GM10266 (cell line): Measurements from ENCODE around the gene NEUROD2.
A peak's percentile ranks its signal among the peaks of the same experiment; 100 is the strongest.

Experiments used
- DNase-seq: peaks from one replicate; pipeline ENCODE4 v3.0.0; 2012; ENCODE audit errors: extremely low spot score
- TF ChIP-seq, protein P1 (sequence below): IDR thresholded peaks from 2 replicates; pipeline ENCODE4 v1.5.1; 2012; ENCODE audit warnings: mild to moderate bottlenecking, low read depth; ENCODE audit not compliant: control insufficient read depth, insufficient read depth; ENCODE audit errors: missing control alignments

The NEUROD2 gene

DNA sequence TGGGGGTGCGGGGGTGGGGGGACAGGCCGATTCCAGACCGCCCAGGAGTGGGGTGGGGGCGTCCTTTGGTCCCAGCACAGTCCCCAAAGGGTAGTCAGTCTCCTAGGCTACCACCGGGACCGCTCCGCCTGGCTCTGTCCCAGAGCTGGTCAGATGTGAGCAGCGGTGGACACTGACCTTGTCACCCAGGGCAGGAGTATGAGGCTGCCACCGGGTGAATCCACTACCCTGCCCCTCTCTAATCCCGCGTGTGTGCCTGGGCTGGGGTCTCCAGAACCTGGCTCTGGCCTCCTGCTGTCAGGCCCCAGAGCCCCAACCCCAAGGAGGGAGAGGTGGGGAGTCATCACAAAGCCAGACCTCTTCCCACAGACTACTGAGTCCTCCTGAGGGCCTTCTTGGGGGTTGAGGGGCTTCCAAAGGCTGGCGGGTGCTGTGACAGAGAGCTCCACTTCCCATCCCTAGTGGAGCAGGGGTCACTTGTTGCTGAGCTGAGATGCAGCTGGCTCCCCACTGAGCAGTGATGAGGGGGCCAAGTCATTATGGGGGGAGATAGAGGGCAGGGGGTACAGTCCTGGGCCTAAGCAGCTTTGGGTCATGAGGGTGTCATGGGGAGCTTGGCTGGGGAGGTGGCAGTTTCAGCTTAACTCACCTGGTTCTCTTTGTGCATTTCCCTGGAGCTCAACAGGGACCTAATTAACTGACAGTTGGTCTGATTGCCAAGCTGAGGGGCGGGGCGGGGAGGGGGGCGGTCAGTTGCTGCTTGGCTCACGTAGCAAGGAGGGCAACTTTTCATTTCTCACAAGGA is 20.2 kb upstream of the NEUROD2 start:
- no peak for DNase-seq
- TF ChIP-seq, protein P1, sequence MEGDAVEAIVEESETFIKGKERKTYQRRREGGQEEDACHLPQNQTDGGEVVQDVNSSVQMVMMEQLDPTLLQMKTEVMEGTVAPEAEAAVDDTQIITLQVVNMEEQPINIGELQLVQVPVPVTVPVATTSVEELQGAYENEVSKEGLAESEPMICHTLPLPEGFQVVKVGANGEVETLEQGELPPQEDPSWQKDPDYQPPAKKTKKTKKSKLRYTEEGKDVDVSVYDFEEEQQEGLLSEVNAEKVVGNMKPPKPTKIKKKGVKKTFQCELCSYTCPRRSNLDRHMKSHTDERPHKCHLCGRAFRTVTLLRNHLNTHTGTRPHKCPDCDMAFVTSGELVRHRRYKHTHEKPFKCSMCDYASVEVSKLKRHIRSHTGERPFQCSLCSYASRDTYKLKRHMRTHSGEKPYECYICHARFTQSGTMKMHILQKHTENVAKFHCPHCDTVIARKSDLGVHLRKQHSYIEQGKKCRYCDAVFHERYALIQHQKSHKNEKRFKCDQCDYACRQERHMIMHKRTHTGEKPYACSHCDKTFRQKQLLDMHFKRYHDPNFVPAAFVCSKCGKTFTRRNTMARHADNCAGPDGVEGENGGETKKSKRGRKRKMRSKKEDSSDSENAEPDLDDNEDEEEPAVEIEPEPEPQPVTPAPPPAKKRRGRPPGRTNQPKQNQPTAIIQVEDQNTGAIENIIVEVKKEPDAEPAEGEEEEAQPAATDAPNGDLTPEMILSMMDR = no peak

DNA sequence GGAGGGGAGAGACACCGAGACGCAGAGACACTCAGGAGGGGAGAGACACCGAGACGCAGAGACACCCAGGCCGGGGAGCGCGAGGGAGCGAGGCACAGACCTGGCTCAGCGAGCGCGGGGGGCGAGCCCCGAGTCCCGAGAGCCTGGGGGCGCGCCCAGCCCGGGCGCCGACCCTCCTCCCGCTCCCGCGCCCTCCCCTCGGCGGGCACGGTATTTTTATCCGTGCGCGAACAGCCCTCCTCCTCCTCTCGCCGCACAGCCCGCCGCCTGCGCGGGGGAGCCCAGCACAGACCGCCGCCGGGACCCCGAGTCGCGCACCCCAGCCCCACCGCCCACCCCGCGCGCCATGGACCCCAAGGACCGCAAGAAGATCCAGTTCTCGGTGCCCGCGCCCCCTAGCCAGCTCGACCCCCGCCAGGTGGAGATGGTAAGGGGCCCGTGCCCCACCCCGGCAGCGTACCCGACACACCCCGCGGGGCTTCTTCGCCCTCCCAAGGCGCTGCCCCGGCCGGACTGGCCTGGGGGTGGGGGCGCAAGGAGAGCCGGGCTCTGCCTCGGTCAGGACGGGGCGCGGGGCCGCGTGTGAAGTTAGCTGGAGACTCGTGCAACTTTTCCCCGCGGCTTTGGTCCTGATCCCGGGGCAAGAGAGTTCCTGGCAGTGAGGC is 19.5 kb upstream of the NEUROD2 start:
- TF ChIP-seq, protein P1 = no peak
- no peak for DNase-seq

DNA sequence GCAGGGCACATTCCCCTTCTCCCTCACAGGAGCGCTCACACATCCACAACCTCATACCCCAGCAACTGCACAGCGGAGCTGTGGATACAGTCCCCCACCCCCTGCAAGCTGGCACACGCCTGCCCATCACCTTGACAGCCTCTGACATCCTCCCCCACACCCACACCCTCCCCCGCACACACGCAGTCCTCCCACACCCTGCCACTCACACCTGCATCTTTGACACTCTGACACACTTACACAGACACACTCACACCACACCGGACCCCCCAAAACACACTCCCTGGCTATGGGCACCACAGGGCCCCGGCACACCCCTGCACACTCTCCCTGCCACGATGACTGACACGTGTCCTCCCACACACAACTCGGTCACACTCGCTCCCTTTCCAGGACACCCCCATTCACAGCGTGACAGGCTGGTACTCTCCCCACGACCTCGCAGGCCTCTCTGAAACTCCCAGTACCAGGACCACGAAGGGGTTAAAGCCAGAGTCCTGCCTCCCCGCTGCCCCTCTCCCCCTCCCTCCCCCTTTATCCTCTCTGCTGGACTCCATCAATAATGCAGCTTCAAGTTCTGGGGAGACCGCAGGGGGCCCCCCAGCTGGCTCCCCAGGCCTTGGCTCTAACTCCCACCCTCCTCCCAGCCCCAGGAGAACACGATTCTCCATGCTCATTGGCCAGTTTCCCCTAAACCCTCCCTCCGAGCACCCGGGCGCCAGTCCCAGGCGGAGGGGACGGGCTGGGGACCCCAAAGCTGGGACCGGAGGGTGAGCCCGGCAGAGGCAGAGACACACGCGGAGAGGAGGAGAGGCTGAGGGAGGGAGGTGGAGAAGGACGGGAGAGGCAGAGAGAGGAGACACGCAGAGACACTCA is 18.7 kb upstream of the NEUROD2 start, which contains the start of gene PPP1R1B:
PPP1R1B (plus strand) TSS at position 782 of the 876 bp plus-strand sequence. CDS start 441 bp downstream, outside the sequence.
- TF ChIP-seq, protein P1 = no peak
- no peak for DNase-seq

DNA sequence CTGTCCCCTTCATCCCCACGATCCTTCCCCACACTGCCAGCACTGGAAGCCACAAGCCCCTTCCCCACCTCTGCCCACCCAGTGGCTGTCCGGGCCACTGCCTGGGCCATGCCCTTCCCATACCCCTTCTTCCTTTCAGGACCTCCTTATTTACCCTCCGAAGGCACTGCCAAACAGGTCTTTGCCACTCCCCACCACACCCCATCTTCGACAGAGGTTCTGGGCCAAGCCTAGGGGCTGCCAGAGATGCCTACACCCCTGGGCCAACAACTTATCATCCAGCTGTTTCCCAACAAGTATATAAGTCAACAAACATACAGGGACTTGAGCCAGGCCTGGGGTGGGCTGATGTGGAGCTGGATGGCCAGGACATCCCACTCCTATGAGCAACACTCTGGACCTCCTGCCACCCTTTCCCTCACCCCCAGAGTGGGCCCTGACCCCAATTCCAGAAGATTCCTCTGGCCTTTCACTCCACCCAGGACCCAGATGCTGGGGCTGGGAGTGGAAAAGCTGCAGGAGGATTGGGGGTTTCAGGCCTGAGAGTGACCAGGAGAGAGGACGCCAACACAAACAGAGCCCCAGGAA is 17.6 kb upstream of the NEUROD2 start:
- DNase-seq = no peak
- TF ChIP-seq, protein P1 = no peak

DNA sequence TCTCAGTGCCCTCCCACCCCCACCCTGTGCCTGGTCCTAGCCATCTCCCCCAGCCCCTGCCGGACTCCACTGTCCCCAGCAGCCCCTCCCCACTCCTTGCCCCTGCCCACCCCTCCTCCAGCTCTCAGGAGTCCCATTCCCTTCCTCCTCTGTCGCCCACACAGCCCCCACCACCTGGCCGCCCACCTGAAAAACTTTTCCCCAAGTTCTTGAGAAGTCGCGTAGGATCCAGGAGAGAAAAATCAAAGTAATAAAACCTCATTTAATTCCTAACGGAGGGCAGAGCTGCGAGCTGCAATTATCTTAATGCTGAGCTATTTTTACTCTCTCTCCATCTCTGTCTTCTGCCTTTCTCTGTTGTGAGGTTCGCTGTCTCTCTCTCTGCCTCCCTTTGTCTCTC is 16.6 kb upstream of the NEUROD2 start:
- TF ChIP-seq, protein P1 = no peak

DNA sequence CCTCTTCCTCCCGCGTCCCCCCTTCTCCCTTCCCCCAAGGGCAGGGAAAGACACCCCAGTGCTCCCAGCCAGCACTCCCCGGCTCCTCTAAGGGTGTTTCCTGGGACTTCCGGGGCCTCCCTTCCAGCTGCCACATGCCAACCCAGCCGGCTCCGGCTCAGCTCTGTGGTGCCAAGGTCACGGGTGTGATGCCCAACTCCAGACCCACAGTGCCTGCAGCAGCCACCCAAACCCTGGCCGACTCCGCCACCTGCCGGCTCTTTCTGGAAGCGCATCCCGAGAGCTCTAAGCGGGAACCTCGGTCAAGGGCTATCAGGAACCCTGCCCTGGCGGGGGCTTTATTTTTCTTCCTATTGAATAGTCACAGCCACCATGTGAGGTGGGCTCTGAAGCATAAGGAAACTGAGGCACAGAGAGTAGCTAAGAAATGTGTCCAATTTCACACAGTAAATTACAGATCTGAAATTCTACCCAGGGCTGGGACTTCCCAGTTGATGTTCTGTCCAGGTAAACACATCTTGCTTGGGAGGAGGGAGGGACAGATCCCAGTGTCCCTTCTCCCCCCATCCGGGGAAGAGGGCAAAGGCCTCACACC is 15.7 kb upstream of the NEUROD2 start:
- peak; percentile 86 for DNase-seq
- TF ChIP-seq, protein P1 = peak; percentile 95

More for the DNA sequence above, 16.6 kb upstream of the NEUROD2 start:
- no peak for DNase-seq
